CD4-positive, alpha-beta T cell treated with Interleukin-12 subunit alpha and Interleukin-12 subunit beta, for 1 hour (primary cell): ENCODE results near the gene MAP1S.
A peak's percentile ranks its signal among the peaks of the same experiment; 100 is the strongest.

Experiments
- DNase-seq: peaks from one replicate; pipeline ENCODE4 v3.0.0-alpha.2; 2020

Gene MAP1S

GRCh38 chr19:17718947-17719711 is at the start of gene MAP1S:
MAP1S (plus strand) TSS chr19:17719480; CDS start chr19:17719503, 23 bp downstream.
- DNase-seq = peak; percentile 66

GRCh38 chr19:17671906-17672305 is 47.4 kb upstream of the MAP1S start:
- peak; percentile 30 for DNase-seq

- DNase-seq = no peak
Observed at GRCh38 chr19:17673937-17674799, 45.1 kb upstream of the MAP1S start.

GRCh38 chr19:17676295-17676694 is 43.0 kb upstream of the MAP1S start:
- DNase-seq = no peak

- no peak for DNase-seq
Observed at GRCh38 chr19:17677002-17677401, 42.3 kb upstream of the MAP1S start.

GRCh38 chr19:17678836-17679235 is 40.4 kb upstream of the MAP1S start:
- DNase-seq = no peak

- no peak for DNase-seq
Observed at GRCh38 chr19:17679526-17680229, 39.6 kb upstream of the MAP1S start.

GRCh38 chr19:17680230-17680722 is 39.0 kb upstream of the MAP1S start:
- DNase-seq = peak; percentile 62

GRCh38 chr19:17681505-17682125 is 37.7 kb upstream of the MAP1S start:
- peak; percentile 26 for DNase-seq

- DNase-seq = no peak
Observed at GRCh38 chr19:17682273-17682672, 37.0 kb upstream of the MAP1S start.

- DNase-seq = no peak
Observed at GRCh38 chr19:17683078-17683477, 36.2 kb upstream of the MAP1S start.

GRCh38 chr19:17684256-17684655 is 35.0 kb upstream of the MAP1S start:
- DNase-seq = no peak

- no peak for DNase-seq
Observed at GRCh38 chr19:17685451-17686022, 33.7 kb upstream of the MAP1S start.

- no peak for DNase-seq
Observed at GRCh38 chr19:17686023-17686521, 33.2 kb upstream of the MAP1S start.

GRCh38 chr19:17686592-17687024 is 32.7 kb upstream of the MAP1S start:
- peak; percentile 5 for DNase-seq

- DNase-seq = no peak
Observed at GRCh38 chr19:17687141-17687856, 32.0 kb upstream of the MAP1S start.

GRCh38 chr19:17687857-17688784 is 31.2 kb upstream of the MAP1S start, which contains the start of gene UNC13A:
UNC13A (minus strand) TSS chr19:17688354; CDS start chr19:17688199, 155 bp downstream.
- peak; percentile 40 for DNase-seq

GRCh38 chr19:17688853-17689595 is 30.3 kb upstream of the MAP1S start:
- no peak for DNase-seq

GRCh38 chr19:17692566-17692965 is 26.7 kb upstream of the MAP1S start:
- DNase-seq = no peak
